ENCODE results near the gene UCP3. TPM values are rescaled to one million over a fixed set of nuclear protein-coding genes. Genes with fewer than 3 reads are reported as not detected.

Gene UCP3
- total RNA-seq, 1 experiment from 2014 or later: 1.3 TPM

- POLR2A ChIA-PET: no interaction called here
- no peak overlapping the region for H3K27ac ChIP-seq (ENCODE audit: low read depth, low read length)
- H3K79me2 ChIP-seq (ENCODE audit: insufficient read depth, low read length): no peaks in the 10 kb centered on the region
- CTCF ChIA-PET: no interaction called here
- DNase-seq (ENCODE audit: low read depth, low spot score) (no peak), ATAC-seq (no peak)
- H3K36me3 ChIP-seq (ENCODE audit: control insufficient read depth in 1 of 2, insufficient read depth in 2 of 2, low read length in 2 of 2): no peaks in the 10 kb centered on the region
- H3K4me3 ChIP-seq (replicated peaks in 1 of 2; ENCODE audit: low read depth in 1 of 2, low read length in 2 of 2): no peak overlapping the region
- no TSS peak for BruUV-seq (replicated peaks)
- no peaks in the 10 kb centered on the region for H4K20me1 ChIP-seq (ENCODE audit: insufficient read depth)
- RAD21 ChIA-PET (ENCODE audit: low non-redundant PET in 1 of 2, low total read pairs in 2 of 2, uncharacterized antibody in 2 of 2, unreplicated experiment in 2 of 2): no interaction called here
- no peak for TF ChIP-seq MAX (IDR thresholded peaks at IDR 0.05)
- no peak for TF ChIP-seq ATF3 (IDR thresholded peaks at IDR 0.05)
- no peak for TF ChIP-seq TCF7L2 (IDR thresholded peaks at IDR 0.05; ENCODE audit: borderline replicate concordance, extremely low read depth, insufficient read depth, insufficient read length)
- no peak for TF ChIP-seq RAD21 (IDR thresholded peaks at IDR 0.05; ENCODE audit: low read depth)
- H3K4me2 ChIP-seq (ENCODE audit: low read length): no peak overlapping the region
- intact Hi-C loops (cut with micrococcal nuclease): no loop called here
- H3K9me3 ChIP-seq (ENCODE audit: control insufficient read depth in 1 of 2, insufficient read depth in 1 of 2, low read depth in 1 of 2, low read length in 2 of 2): no peaks in the 10 kb centered on the region
- H3K9ac ChIP-seq (ENCODE audit: low read length): no peak overlapping the region
- H2AFZ ChIP-seq (ENCODE audit: low read depth, low read length, poor library complexity, severe bottlenecking): no peak overlapping the region
- no peaks in the 10 kb centered on the region for H3K9me2 ChIP-seq (ENCODE audit: insufficient read depth)
- H3K4me1 ChIP-seq (ENCODE audit: control insufficient read depth in 1 of 2, insufficient read depth in 2 of 2, low read length in 2 of 2): no peaks in the 10 kb centered on the region
- H3K27me3 ChIP-seq (ENCODE audit: insufficient read depth, low read length): no peaks in the 10 kb centered on the region
These were observed 11.0 kb upstream of the UCP3 start for GRCh38 chr11:74019860-74020259.

DNA sequence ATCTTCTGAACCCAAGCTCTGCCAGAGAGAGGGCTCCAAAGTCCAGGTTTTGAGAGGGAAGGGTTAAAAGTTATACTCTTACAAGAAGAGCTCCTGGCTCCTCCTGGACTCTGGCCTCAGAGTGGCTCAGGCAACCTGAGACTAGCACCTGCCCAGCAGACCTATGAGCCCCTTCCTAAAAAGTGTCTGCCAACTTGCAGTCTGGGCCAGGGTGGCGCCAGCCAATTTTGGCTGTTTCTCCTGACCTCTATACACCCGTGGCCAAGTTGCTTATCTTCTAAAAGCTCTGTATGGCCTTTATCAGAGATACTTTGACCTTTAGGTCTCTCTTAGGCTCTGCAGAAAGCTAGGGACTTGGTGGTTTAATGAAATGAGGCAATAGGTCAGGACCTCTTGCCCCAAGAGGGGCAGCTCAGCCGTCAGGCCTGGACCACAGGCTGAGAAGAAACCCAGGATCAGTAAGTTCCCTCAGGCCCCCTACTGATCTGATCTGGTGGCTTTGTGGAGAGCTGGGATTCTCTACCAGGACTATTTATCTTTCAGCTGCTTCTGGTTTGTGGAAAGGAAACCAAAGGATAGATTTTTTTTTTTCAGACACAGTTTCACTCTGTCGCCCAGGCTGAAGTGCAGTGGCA is 10.3 kb upstream of the UCP3 start:
- Histone ChIP-seq H3K9me2 (ENCODE audit: insufficient read depth) (no peaks in the 10 kb centered on the region), H3K9ac (ENCODE audit: low read length) (no peak overlapping the region), H3K27ac (ENCODE audit: low read depth, low read length) (no peak overlapping the region), H3K4me2 (ENCODE audit: low read length) (no peak overlapping the region), H2AFZ (ENCODE audit: low read depth, low read length, poor library complexity, severe bottlenecking) (no peak overlapping the region), H3K27me3 (ENCODE audit: insufficient read depth, low read length) (no peaks in the 10 kb centered on the region), H3K9me3 (ENCODE audit: control insufficient read depth in 1 of 2, insufficient read depth in 1 of 2, low read depth in 1 of 2, low read length in 2 of 2) (no peaks in the 10 kb centered on the region), H4K20me1 (ENCODE audit: insufficient read depth) (no peaks in the 10 kb centered on the region), H3K4me1 (ENCODE audit: control insufficient read depth in 1 of 2, insufficient read depth in 2 of 2, low read length in 2 of 2) (no peaks in the 10 kb centered on the region), H3K79me2 (ENCODE audit: insufficient read depth, low read length) (no peaks in the 10 kb centered on the region), H3K4me3 (replicated peaks in 1 of 2; ENCODE audit: low read depth in 1 of 2, low read length in 2 of 2) (no peak overlapping the region), H3K36me3 (ENCODE audit: control insufficient read depth in 1 of 2, insufficient read depth in 2 of 2, low read length in 2 of 2) (no peaks in the 10 kb centered on the region)
- no peak for ATAC-seq
- RAD21 ChIA-PET (ENCODE audit: low non-redundant PET in 1 of 2, low total read pairs in 2 of 2, uncharacterized antibody in 2 of 2, unreplicated experiment in 2 of 2): no interaction called here
- no peak for DNase-seq (ENCODE audit: low read depth, low spot score)
- BruUV-seq (replicated peaks): no TSS peak
- POLR2A ChIA-PET: no interaction called here
- CTCF ChIA-PET: no interaction called here
- no peak for TF ChIP-seq MAX (IDR thresholded peaks at IDR 0.05)
- intact Hi-C loops (cut with micrococcal nuclease): no loop called here

Data from HCT116 (cell line).